GM18526 (cell line): Measurements from ENCODE around the gene SKI.

Experiments used
- POLR2A ChIP-seq: IDR thresholded peaks from 3 replicates; pipeline ENCODE4 v1.6.1; 2011; ENCODE audit not compliant: insufficient read length; ENCODE audit errors: extremely low read depth

SKI gene

GRCh38 chr1:2348346-2349325 is 120.5 kb downstream of the SKI start:
- TF ChIP-seq POLR2A = no peak

- TF ChIP-seq POLR2A = no peak
Measured at GRCh38 chr1:2349806-2350205, 121.7 kb downstream of the SKI start.

- no peak for TF ChIP-seq POLR2A
Measured at GRCh38 chr1:2350501-2350900, 122.4 kb downstream of the SKI start.

- no peak for TF ChIP-seq POLR2A
Measured at GRCh38 chr1:2350911-2351655, 123.0 kb downstream of the SKI start.

GRCh38 chr1:2351723-2352122 is 123.6 kb downstream of the SKI start:
- no peak for TF ChIP-seq POLR2A

- no peak for TF ChIP-seq POLR2A
Measured at GRCh38 chr1:2352341-2352896, 124.3 kb downstream of the SKI start.

- TF ChIP-seq POLR2A = no peak
Measured at GRCh38 chr1:2352897-2353550, 124.9 kb downstream of the SKI start.

GRCh38 chr1:2353551-2354438 is 125.7 kb downstream of the SKI start:
- no peak for TF ChIP-seq POLR2A

GRCh38 chr1:2354511-2355372 is 126.6 kb downstream of the SKI start:
- TF ChIP-seq POLR2A = no peak

- TF ChIP-seq POLR2A = no peak
Measured at GRCh38 chr1:2355373-2356261, 127.5 kb downstream of the SKI start.

GRCh38 chr1:2356401-2356800 is 128.3 kb downstream of the SKI start:
- TF ChIP-seq POLR2A = no peak
